ENCODE results near the gene COLQ. TPM values are rescaled to one million over a fixed set of nuclear protein-coding genes. Genes with fewer than 3 reads are reported as not detected.

The COLQ gene
- total RNA-seq, 1 donor from 2014 or later = 9.9 TPM

DNA sequence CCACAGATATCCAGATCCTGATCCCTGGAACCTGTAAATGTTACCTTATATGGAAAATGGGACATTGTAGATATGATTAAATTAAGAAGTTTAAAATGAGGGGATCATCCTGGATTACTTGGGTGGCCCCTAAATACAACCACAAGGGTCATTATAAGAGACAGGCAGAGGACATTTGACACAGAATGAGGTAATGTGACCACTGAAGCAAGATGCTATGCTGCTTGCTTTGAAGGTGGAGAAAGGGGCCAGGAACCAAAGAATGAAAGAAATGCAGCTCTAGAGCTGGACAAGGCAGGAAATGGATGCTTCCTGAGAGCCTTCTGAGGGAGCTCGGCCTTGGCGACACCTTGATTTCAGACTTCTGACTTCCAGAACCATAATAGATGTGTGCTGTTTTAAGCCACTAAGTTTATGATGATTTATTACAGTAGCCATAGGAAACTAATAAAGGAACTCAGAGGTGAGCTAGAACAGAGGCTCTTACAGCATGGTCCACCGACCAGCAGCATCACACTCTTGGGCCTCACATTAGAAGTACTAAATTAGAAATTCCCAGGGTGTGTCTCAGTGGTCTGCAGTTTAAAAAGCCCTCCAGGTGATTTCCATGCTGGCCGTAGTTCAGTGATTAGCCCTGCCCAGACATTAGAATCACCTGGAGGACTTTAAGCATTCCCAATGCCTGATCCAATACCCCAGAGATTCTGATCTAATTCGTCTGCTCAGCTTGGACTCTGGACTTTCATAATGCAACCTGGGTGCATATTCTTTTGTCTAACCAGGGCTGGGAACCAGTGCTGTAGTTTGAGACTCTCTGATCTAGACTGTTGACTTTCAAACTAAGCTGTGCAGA, 7.5 kb downstream of the COLQ start:
- H3K4me1 Mint-ChIP-seq (ENCODE audit: low read depth) = no peaks in the 10 kb centered on the region
- no peaks in the 10 kb centered on the region for H3K36me3 Mint-ChIP-seq (ENCODE audit: insufficient read depth)
- H3K9me3 Mint-ChIP-seq (ENCODE audit: low read depth) = no peaks in the 10 kb centered on the region
- DNase-seq (ENCODE audit: low spot score, unreplicated experiment) = no peak
- H3K27me3 Mint-ChIP-seq = no peaks in the 10 kb centered on the region
- H3K4me3 Mint-ChIP-seq (ENCODE audit: low read depth) = no peak overlapping the region
- TF ChIP-seq, protein P1, sequence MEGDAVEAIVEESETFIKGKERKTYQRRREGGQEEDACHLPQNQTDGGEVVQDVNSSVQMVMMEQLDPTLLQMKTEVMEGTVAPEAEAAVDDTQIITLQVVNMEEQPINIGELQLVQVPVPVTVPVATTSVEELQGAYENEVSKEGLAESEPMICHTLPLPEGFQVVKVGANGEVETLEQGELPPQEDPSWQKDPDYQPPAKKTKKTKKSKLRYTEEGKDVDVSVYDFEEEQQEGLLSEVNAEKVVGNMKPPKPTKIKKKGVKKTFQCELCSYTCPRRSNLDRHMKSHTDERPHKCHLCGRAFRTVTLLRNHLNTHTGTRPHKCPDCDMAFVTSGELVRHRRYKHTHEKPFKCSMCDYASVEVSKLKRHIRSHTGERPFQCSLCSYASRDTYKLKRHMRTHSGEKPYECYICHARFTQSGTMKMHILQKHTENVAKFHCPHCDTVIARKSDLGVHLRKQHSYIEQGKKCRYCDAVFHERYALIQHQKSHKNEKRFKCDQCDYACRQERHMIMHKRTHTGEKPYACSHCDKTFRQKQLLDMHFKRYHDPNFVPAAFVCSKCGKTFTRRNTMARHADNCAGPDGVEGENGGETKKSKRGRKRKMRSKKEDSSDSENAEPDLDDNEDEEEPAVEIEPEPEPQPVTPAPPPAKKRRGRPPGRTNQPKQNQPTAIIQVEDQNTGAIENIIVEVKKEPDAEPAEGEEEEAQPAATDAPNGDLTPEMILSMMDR (IDR thresholded peaks at IDR 0.05; ENCODE audit: unreplicated experiment) = no peak
- no peak overlapping the region for H3K27ac Mint-ChIP-seq

DNA sequence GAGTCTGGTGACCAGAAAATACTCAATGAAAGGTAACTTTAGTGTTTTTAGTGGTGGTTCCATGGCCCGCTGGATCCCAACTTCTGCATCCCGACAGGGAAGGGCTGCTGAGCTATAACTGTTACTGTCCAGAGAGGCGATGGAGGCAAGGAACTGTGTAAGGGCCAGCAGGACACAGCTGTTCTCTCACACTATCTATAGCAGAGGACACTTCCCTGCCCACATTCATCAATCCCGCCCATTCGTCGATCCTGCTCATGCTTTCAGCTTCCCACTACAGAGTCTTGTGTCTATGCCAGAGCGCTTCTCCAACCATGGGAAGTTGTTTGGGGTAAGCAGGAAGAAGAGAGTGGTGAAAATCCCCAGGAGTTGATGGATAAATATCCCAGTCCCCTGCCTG, 8.4 kb downstream of the COLQ start:
- DNase-seq (ENCODE audit: low spot score, unreplicated experiment) = no peak
- Mint-ChIP-seq H3K4me1 (ENCODE audit: low read depth) (no peaks in the 10 kb centered on the region), H3K9me3 (ENCODE audit: low read depth) (no peaks in the 10 kb centered on the region), H3K36me3 (ENCODE audit: insufficient read depth) (no peaks in the 10 kb centered on the region), H3K27ac (no peak overlapping the region), H3K4me3 (ENCODE audit: low read depth) (no peak overlapping the region), H3K27me3 (no peaks in the 10 kb centered on the region)
- TF ChIP-seq, protein P1 (IDR thresholded peaks at IDR 0.05; ENCODE audit: unreplicated experiment) = no peak

DNA sequence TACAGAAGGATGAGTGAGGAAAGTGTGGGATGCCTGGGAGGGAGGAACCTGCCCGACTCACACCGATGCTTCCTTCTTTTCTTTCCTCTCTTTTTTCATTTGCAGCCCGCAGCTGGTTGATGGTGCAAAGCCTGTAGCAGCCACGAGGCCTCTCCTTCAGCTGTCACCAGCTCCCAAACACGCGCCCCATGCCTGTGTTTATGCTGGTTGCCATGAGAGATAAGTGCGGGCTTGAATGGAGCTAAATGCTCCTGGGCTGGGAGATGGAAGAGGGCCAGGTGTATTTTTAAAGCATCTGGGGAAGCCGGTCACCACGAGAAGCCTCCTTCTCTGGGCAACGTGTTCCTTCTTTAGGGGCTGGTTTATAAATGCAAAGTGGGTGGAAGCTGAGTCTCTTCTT, 9.3 kb downstream of the COLQ start:
- no peaks in the 10 kb centered on the region for H3K27me3 Mint-ChIP-seq
- TF ChIP-seq, protein P1 (IDR thresholded peaks at IDR 0.05; ENCODE audit: unreplicated experiment) = no peak
- no peaks in the 10 kb centered on the region for H3K4me1 Mint-ChIP-seq (ENCODE audit: low read depth)
- no peak overlapping the region for H3K27ac Mint-ChIP-seq
- no peaks in the 10 kb centered on the region for H3K36me3 Mint-ChIP-seq (ENCODE audit: insufficient read depth)
- H3K4me3 Mint-ChIP-seq (ENCODE audit: low read depth) = no peak overlapping the region
- no peak for DNase-seq (ENCODE audit: low spot score, unreplicated experiment)
- H3K9me3 Mint-ChIP-seq (ENCODE audit: low read depth) = no peaks in the 10 kb centered on the region

DNA sequence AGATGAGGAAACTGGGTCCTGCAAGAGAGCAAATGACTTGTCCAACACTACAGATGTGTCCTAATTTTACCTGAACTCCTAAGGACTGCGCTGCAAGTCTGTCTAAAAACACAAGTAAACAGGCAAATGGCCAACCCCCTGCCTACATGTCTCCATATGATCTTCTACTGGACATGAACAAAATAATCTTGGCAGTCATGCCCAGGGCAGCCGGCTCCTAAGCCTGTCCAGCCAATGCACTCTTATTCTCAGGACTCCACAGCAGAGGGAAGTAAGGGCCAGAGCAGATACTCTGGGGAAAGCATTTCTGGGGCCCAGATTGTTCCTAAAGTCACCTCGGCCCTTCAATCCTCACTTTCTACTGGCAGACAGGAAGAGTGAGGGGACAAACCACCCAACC, 10.3 kb downstream of the COLQ start:
- Mint-ChIP-seq H3K4me1 (ENCODE audit: low read depth) (no peaks in the 10 kb centered on the region), H3K27ac (no peak overlapping the region), H3K9me3 (ENCODE audit: low read depth) (no peaks in the 10 kb centered on the region), H3K4me3 (ENCODE audit: low read depth) (no peak overlapping the region), H3K27me3 (no peaks in the 10 kb centered on the region), H3K36me3 (ENCODE audit: insufficient read depth) (no peaks in the 10 kb centered on the region)
- TF ChIP-seq, protein P1 (IDR thresholded peaks at IDR 0.05; ENCODE audit: unreplicated experiment) = no peak
- no peak for DNase-seq (ENCODE audit: low spot score, unreplicated experiment)

GRCh38 chr3:15510493-15510892, 11.0 kb downstream of the COLQ start:
- Mint-ChIP-seq H3K36me3 (ENCODE audit: insufficient read depth) (no peaks in the 10 kb centered on the region), H3K27me3 (no peaks in the 10 kb centered on the region)

More at GRCh38 chr3:15510493-15510892, 11.0 kb downstream of the COLQ start:
- no peak for DNase-seq (ENCODE audit: low spot score, unreplicated experiment)
- TF ChIP-seq, protein P1 (IDR thresholded peaks at IDR 0.05; ENCODE audit: unreplicated experiment) = no peak
- Mint-ChIP-seq H3K27ac (no peak overlapping the region), H3K4me3 (ENCODE audit: low read depth) (no peak overlapping the region), H3K9me3 (ENCODE audit: low read depth) (no peaks in the 10 kb centered on the region), H3K4me1 (ENCODE audit: low read depth) (no peaks in the 10 kb centered on the region)

All from progenitor cell of endocrine pancreas (in vitro differentiated cells).